ENCODE results near the gene TPM1. TPM values are rescaled to one million over a fixed set of nuclear protein-coding genes. Genes with fewer than 3 reads are reported as not detected.

Gene TPM1
- total and polyA plus RNA-seq, 4 donors = 64.7 to 101 (median 71.5) TPM

DNA sequence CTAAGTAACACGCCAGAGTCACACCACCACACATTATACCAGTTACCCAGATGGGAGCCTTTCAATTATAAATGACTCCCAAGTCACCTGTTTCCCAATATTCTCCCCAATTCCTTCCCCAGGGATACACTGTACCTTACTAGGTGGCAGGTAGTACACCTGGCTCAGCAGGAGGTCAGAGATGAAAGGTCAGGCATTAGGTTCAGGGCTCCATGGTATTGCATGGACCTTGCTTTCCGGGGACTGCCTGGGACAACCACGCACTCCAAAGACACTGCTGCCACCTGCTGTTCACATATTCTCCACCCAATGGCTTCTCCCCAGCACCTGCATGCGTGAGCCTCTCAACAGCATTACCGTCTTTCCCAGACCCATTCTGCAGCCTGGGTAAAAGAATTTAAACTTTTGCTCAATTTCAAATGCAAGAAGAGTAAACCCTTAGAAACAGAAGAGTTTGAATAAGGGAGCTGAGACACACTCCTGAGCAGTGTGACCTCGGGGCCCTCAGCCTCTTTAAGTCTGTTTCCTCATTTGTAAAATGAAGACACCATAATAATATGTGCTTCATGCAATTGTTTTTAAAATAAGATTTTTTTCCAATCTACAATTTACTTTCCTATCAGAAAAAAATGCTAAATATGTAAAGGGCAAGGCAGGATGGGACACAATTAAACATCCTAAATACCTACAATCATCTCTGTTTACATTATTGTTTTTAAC is 51.1 kb downstream of the TPM1 start:
- Histone ChIP-seq H3K4me3 (ENCODE audit: low read depth in 1 of 3, low read length in 3 of 3) (no peak overlapping the region), H3K9ac (ENCODE audit: low read depth in 1 of 2, low read length in 2 of 2) (no peak overlapping the region), H3K9me3 (ENCODE audit: control insufficient read depth in 4 of 4, low read length in 3 of 4) (no peaks in the 10 kb centered on the region), H3K4me1 (ENCODE audit: control insufficient read depth in 4 of 4, insufficient read depth in 4 of 4, low read length in 3 of 4) (peaks cover 0 to 6% (median 3%) of the 10 kb centered on the region in 4 donors), H3K27ac (ENCODE audit: low read depth in 1 of 2, low read length in 2 of 2) (no peak overlapping the region), H3K27me3 (ENCODE audit: control insufficient read depth in 4 of 4, insufficient read depth in 4 of 4, low read length in 3 of 4) (no peaks in the 10 kb centered on the region), H3K36me3 (ENCODE audit: control insufficient read depth in 4 of 4, insufficient read depth in 3 of 4, low read depth in 1 of 4, low read length in 3 of 4) (no peaks in the 10 kb centered on the region)
- TF ChIP-seq FOXA1 (IDR thresholded peaks at IDR 0.05) (no peak), GABPA (IDR thresholded peaks at IDR 0.05 in 1 of 2, conservative IDR thresholded peaks at IDR 0.05 in 1 of 2) (no peak), YY1 (IDR thresholded peaks at IDR 0.05) (peak; percentile 67), FOXA2 (IDR thresholded peaks at IDR 0.05) (no peak), JUND (IDR thresholded peaks at IDR 0.05) (peak in 1 of 2 donors; percentile 18), EGR1 (IDR thresholded peaks at IDR 0.05; ENCODE audit: low read depth in 2 of 2) (no peak), NR2F2 (IDR thresholded peaks at IDR 0.05) (peak; percentile 96), HNF4G (IDR thresholded peaks at IDR 0.05) (peak; percentile 80), RAD21 (IDR thresholded peaks at IDR 0.05) (peak; percentile 99 to 100), SP1 (IDR thresholded peaks at IDR 0.05) (peak; percentile 61), RXRA (IDR thresholded peaks at IDR 0.05) (peak; percentile 83 to 96), HNF4A (conservative IDR thresholded peaks at IDR 0.05) (peak; percentile 78 to 91), TAF1 (conservative IDR thresholded peaks at IDR 0.05) (no peak)
- TF ChIP-seq, protein P1, sequence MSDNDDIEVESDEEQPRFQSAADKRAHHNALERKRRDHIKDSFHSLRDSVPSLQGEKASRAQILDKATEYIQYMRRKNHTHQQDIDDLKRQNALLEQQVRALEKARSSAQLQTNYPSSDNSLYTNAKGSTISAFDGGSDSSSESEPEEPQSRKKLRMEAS (IDR thresholded peaks at IDR 0.05) = peak; percentile 48
- TF ChIP-seq, protein P2, sequence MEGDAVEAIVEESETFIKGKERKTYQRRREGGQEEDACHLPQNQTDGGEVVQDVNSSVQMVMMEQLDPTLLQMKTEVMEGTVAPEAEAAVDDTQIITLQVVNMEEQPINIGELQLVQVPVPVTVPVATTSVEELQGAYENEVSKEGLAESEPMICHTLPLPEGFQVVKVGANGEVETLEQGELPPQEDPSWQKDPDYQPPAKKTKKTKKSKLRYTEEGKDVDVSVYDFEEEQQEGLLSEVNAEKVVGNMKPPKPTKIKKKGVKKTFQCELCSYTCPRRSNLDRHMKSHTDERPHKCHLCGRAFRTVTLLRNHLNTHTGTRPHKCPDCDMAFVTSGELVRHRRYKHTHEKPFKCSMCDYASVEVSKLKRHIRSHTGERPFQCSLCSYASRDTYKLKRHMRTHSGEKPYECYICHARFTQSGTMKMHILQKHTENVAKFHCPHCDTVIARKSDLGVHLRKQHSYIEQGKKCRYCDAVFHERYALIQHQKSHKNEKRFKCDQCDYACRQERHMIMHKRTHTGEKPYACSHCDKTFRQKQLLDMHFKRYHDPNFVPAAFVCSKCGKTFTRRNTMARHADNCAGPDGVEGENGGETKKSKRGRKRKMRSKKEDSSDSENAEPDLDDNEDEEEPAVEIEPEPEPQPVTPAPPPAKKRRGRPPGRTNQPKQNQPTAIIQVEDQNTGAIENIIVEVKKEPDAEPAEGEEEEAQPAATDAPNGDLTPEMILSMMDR (IDR thresholded peaks at IDR 0.05; ENCODE audit: low read depth, low read length, missing input control) = peak; percentile 90
- TF ChIP-seq, protein P3, sequence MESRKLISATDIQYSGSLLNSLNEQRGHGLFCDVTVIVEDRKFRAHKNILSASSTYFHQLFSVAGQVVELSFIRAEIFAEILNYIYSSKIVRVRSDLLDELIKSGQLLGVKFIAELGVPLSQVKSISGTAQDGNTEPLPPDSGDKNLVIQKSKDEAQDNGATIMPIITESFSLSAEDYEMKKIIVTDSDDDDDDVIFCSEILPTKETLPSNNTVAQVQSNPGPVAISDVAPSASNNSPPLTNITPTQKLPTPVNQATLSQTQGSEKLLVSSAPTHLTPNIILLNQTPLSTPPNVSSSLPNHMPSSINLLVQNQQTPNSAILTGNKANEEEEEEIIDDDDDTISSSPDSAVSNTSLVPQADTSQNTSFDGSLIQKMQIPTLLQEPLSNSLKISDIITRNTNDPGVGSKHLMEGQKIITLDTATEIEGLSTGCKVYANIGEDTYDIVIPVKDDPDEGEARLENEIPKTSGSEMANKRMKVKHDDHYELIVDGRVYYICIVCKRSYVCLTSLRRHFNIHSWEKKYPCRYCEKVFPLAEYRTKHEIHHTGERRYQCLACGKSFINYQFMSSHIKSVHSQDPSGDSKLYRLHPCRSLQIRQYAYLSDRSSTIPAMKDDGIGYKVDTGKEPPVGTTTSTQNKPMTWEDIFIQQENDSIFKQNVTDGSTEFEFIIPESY (IDR thresholded peaks at IDR 0.05) = no peak
- TF ChIP-seq, protein P4, sequence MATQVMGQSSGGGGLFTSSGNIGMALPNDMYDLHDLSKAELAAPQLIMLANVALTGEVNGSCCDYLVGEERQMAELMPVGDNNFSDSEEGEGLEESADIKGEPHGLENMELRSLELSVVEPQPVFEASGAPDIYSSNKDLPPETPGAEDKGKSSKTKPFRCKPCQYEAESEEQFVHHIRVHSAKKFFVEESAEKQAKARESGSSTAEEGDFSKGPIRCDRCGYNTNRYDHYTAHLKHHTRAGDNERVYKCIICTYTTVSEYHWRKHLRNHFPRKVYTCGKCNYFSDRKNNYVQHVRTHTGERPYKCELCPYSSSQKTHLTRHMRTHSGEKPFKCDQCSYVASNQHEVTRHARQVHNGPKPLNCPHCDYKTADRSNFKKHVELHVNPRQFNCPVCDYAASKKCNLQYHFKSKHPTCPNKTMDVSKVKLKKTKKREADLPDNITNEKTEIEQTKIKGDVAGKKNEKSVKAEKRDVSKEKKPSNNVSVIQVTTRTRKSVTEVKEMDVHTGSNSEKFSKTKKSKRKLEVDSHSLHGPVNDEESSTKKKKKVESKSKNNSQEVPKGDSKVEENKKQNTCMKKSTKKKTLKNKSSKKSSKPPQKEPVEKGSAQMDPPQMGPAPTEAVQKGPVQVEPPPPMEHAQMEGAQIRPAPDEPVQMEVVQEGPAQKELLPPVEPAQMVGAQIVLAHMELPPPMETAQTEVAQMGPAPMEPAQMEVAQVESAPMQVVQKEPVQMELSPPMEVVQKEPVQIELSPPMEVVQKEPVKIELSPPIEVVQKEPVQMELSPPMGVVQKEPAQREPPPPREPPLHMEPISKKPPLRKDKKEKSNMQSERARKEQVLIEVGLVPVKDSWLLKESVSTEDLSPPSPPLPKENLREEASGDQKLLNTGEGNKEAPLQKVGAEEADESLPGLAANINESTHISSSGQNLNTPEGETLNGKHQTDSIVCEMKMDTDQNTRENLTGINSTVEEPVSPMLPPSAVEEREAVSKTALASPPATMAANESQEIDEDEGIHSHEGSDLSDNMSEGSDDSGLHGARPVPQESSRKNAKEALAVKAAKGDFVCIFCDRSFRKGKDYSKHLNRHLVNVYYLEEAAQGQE (IDR thresholded peaks at IDR 0.05) = no peak
- TF ChIP-seq, protein P5, sequence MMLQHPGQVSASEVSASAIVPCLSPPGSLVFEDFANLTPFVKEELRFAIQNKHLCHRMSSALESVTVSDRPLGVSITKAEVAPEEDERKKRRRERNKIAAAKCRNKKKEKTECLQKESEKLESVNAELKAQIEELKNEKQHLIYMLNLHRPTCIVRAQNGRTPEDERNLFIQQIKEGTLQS (IDR thresholded peaks at IDR 0.05) = peak; percentile 63
- 25% methylated on average over 6 of the region's 6 CpGs for WGBS
- peak; percentile 87 for DNase-seq (ENCODE audit: low spot score)

All from liver (tissue), 9 donors.